GM18517 (cell line): Measurements from ENCODE around the gene SYNGAP1.
"Not testable (repeated sequence)": the region's sequence is repeated elsewhere in the genome, so short reads cannot be mapped to it uniquely, and the experiment has no call there.

ENCODE experiments used
- ATAC-seq: cut with Tn5 transposase; IDR thresholded peaks from one replicate; pipeline ENCODE4 v1.9.1; 2021; ENCODE audit warnings: mild to moderate bottlenecking, moderate library complexity; ENCODE audit not compliant: unreplicated experiment

SYNGAP1 gene

GRCh38 chr6:33399881-33400280 is 20.0 kb upstream of the SYNGAP1 start:
- not testable (repeated sequence) for ATAC-seq

DNA sequence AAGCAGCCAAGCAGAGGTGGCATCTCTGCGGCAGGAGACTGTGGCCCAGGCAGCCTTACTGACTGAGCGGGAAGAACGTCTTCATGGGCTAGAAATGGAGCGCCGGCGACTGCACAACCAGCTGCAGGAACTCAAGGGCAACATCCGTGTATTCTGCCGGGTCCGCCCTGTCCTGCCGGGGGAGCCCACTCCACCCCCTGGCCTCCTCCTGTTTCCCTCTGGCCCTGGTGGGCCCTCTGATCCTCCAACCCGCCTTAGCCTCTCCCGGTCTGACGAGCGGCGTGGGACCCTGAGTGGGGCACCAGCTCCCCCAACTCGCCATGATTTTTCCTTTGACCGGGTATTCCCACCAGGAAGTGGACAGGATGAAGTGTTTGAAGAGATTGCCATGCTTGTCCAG is 15.0 kb upstream of the SYNGAP1 start:
- ATAC-seq: no peak

DNA sequence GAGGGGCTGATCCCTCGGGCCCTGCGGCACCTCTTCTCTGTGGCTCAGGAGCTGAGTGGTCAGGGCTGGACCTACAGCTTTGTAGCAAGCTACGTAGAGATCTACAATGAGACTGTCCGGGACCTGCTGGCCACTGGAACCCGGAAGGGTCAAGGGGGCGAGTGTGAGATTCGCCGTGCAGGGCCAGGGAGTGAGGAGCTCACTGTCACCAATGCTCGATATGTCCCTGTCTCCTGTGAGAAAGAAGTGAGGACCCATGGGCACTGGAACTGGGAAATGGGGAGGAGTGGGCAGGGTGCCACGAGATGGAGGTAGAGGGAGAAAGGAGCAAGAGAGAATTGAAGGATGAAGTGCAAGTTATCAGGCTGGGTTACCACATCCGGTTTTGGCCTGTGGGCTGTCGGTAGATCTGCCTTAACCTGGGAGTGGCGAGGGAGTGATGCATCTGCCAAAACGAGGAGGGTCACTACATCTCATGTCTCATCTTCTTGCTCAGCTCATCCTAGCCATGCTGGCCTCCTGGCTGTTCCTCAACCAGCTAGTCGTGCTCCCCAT is 14.4 kb upstream of the SYNGAP1 start:
- no peak for ATAC-seq

- no peak for ATAC-seq
Observed at GRCh38 chr6:33406126-33406525, 13.7 kb upstream of the SYNGAP1 start.

- ATAC-seq: no peak
Observed at GRCh38 chr6:33407132-33407718, 12.6 kb upstream of the SYNGAP1 start.

DNA sequence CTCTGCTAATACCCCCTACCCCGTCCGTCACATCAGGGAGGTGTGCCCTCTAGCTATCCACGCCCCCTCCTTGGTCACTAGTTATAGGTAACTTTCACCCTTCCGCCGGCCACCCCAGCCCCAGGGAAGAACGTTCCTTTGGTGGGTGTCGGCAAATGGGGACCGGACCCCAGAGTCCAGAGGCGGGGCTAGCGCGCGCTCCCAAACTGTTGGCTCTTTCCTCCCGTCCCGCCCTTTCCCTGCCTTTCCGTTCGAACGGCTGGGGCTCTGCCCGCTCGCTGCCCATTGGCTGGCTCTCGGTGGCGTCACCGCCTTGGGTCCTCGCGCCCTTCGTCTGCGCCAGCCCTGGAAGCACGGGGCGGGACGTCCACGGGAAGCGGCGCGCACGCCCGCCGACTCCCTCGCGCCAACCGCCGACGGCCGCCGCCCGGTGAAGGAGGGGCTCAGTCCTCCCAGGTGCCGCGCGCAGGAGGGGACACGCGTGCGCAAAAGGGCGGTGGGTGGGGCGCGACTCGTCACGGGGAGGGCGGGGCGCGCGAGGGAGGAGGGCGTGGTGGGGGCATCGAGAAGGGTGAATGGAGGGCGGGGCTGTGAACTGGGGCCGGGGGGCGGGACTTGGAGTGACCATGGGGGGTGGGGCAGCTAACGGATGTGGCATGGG is 9.7 kb upstream of the SYNGAP1 start:
- peak; percentile 69 for ATAC-seq

DNA sequence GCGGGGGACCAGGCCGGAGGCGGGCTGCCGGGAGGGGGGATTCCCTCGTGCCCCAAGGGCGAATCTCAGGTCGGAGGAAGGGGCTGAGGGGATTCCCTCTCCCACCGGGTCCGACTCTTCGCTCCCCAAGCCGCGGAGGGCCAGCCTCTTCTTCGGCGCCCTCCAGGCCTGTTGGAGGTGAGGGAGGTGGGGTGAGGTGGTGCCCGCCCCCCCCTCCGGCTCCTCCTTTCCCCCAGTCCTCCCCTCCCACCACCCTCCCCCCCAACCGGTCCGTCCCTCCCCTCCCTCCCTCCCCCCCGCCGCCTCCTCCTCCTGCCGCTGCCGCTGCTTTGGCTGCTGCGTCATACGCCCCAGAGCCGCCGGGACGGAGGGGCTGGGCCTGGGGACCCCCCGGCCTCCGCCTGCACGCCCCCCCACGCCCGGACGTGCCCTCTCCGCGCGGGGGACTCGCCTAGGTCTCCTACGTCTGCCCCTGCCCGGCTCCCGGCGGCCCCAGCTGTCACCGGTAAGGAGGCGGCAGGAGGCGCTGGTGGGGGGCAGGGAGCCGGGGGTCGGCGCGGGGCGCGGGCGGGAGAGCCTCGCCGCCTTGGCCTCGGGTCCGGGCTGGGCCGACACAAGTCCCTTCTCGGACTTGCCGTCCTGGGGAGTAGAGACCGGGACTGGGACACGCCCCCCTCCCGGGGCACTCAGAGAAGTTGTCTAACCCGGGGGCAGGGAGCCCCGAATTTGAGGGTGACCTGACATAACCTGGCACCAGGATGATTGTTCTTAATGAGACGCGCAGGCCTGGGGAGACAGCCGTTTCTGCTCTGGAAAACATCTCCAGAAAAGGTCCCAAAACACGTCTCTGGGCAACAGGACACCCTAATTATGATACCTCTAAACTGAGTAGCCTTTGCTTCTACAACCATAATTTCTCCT is 8.9 kb upstream of the SYNGAP1 start, which contains the start of gene PHF1:
PHF1 (plus strand) TSS at position 304 of the 921 bp plus-strand sequence. CDS start 1,250 bp downstream, outside the sequence.
- peak; percentile 32 for ATAC-seq

DNA sequence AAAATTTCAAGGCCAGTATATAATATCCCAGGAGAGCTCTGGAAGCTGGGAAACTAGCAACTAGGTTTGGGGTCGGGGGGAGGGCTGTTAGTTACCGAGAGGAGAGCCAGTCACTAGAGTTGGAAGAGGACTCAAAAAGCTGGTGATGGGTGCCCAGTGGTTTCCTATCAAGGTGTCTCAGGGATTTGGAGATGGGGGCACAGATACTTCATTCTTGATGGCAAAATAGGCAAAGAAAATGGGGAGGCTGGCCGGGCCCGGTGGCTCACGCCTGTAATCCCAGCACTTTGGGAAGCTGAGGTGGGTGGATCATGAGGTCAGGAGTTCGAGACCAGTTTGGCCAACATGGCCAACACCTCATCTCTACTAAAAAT is 8.2 kb upstream of the SYNGAP1 start:
- no peak for ATAC-seq

GRCh38 chr6:33412140-33413009 is 7.5 kb upstream of the SYNGAP1 start:
- ATAC-seq: no peak

- ATAC-seq: no peak
Observed at GRCh38 chr6:33413241-33414120, 6.4 kb upstream of the SYNGAP1 start.

DNA sequence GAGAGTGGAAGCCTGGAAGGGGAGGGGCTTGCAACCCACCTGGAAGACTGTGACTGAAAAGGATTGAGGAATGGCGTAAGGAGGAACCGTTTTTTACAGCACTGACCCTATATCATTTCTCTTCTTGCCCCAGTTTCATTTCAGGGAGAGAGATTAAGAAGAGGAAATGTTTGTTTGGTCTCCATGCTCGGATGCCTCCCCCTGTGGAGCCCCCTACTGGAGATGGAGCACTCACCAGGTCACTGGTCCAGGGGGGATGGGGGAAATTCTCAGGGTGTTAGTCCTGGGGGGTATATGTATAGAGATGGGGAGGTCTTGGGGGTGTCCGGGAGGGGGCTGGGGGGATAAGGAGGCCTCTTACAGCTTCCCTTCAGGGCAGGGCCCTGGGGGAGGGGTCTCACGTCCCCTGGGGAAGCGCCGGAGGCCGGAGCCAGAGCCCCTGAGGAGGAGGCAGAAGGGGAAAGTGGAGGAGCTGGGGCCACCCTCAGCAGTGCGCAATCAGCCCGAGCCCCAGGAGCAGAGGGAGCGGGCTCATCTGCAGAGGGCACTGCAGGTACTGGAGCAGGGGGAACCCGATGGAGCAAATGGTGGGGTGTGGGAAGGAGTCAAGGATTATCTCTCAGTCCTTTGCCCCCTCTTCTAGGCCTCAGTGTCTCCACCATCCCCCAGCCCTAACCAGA is 5.1 kb upstream of the SYNGAP1 start:
- ATAC-seq: no peak

- no peak for ATAC-seq
Observed at GRCh38 chr6:33415831-33416230, 4.0 kb upstream of the SYNGAP1 start.

DNA sequence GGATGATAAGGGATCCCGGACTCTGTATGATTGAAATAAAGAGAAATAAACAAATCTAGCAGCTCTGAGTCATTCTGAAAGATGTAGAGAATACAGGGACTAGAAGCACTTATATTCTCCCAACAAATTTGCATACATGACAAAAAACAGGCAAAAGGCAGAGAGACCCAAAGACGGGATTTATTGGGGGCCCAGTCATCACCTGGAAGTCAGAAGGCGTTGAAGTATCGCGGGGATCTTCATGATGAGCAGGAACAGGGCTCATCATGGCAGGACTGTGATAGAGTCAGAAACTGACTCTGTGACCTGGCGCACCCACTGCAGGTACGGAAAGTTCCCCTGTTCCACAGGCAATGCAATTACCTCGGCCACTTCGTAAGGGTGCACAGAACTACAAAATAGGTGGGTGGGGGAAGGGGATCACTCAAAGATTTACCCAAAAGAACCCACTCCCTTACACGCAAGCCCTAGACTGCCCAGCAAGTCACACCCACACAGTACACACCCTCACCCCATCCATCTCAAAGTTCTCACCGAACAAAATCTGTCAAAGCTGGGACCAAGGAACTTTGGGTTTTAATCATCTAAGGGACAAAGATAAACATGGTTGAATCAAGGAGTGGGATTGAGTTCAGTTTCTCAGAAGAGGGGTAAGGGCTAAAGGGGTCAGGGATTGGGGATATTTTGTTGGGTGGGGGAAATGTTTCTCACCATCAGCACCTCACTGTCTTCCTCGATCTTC is 3.3 kb upstream of the SYNGAP1 start:
- ATAC-seq: no peak

- no peak for ATAC-seq
Observed at GRCh38 chr6:33417128-33417902, 2.5 kb upstream of the SYNGAP1 start.

DNA sequence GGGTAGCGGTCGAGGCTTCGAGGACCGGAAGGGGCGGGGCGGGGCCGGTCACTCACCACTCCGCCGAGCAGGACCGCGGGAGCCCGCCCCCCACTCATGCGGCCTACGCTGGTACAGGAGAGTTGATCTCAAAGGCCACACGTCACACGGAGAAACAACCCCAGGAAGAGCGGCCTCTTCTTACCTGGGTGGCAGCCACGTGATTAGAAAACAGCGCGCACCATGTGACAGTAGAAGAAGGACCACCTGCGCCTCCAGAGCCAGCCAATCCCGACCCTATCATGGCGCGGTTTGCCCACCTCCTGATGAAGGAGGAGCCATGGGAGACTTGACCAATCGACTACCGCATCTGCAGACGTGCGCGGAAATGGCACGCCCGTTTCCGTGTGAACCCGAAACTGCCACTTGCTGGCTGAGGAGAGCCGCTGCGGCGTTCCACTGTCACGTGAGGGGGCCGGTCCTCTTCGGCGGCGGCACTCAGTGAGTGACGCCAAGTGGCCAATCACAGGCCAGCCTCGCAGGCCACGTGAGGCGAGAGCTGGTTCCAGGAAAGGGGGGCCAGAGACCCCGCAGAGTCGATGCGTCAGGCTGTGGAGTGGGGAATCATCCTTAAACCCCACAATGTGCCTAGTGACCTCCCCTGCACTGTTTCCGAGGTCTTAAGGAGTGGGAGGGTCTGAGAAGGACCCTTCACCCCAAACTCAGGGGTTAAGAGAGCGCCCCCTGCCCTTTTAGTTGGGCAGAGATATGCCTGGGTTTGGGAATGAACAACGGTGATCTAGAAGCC is 1.8 kb upstream of the SYNGAP1 start, which contains the start of gene CUTA:
CUTA (minus strand) TSS at position 205 of the 787 bp plus-strand sequence; CDS start at position 98, 107 bp downstream.
- peak; percentile 85 for ATAC-seq

DNA sequence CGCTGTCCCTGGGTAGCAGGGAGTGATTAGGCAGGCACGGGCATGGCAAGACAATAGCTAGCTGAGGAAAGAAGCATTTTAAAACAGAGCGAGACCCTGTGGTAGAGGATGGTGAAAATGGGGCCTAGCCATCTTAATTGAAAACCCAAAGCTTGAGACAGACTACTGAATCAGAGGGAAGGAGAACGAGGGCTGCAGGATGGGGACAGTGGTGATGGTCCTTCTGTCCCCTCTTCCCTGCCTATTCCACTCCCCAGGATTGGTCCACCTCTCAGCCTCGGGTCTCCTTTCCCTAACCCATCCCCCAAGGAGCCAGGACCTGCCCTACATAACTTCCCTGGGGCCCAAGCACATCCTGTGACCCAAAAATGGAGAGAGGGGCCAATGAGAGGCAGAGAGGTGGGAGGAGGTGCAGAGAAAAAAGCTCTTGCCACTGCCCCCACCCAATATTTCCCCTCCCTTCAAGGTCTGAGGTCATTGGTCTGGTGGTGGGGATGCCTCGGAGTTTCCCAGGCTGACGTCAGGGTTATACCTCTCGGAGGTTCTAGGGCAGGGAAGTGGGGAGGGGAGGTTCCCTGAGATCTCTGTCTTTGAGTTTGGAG is 1.1 kb upstream of the SYNGAP1 start:
- no peak for ATAC-seq
